C4-2B (cell line): ENCODE results near the gene TMEM252.

ENCODE experiments used
- H3K27ac ChIP-seq: fragments of 450-650 bp; 2 replicates; pipeline ENCODE4 v1.5.1; 2017
- ZFX ChIP-seq: fragments of 450-650 bp; IDR thresholded peaks from 2 replicates; pipeline ENCODE4 v1.6.1; 2017
- TF ChIP-seq, protein P1 (sequence below): fragments of 450-650 bp; conservative IDR thresholded peaks from 2 replicates; pipeline ENCODE4 v1.5.1; 2017; ENCODE audit warnings: mild to moderate bottlenecking

Gene TMEM252

DNA sequence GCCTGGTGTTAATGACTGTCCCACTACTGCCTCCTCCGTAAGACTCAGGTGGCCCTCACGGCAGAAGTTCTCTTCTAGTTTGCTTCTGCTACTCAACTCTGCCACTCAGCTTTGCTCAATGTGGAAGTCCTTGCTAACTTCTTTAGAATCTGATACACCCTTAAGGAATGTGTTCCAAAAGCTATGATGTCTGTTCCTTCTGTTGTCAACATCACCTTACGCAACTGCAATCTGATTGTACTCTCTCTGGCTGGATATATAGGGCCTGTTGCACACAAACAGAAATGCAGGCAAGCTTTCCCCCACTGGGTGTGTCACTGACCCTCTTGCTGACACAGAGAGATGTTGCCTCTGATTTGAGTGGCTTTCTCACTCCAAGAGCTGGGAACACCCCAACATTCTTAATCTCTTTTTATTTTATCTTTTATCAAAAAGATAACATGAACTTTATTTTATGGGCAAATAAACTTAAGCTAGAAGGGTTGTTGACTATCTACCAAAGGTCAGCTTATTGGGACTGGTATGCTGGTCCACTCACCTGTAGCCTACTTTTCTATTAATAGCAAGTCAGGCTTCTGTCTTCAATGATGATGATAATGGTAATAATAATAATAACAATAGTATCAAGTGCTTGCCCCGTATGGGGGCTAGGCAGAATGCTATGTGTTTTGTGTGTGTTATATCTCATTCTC lies 25.2 kb downstream of the TMEM252 start:
- TF ChIP-seq ZFX: no peak
- TF ChIP-seq, protein P1, sequence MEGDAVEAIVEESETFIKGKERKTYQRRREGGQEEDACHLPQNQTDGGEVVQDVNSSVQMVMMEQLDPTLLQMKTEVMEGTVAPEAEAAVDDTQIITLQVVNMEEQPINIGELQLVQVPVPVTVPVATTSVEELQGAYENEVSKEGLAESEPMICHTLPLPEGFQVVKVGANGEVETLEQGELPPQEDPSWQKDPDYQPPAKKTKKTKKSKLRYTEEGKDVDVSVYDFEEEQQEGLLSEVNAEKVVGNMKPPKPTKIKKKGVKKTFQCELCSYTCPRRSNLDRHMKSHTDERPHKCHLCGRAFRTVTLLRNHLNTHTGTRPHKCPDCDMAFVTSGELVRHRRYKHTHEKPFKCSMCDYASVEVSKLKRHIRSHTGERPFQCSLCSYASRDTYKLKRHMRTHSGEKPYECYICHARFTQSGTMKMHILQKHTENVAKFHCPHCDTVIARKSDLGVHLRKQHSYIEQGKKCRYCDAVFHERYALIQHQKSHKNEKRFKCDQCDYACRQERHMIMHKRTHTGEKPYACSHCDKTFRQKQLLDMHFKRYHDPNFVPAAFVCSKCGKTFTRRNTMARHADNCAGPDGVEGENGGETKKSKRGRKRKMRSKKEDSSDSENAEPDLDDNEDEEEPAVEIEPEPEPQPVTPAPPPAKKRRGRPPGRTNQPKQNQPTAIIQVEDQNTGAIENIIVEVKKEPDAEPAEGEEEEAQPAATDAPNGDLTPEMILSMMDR: no peak

DNA sequence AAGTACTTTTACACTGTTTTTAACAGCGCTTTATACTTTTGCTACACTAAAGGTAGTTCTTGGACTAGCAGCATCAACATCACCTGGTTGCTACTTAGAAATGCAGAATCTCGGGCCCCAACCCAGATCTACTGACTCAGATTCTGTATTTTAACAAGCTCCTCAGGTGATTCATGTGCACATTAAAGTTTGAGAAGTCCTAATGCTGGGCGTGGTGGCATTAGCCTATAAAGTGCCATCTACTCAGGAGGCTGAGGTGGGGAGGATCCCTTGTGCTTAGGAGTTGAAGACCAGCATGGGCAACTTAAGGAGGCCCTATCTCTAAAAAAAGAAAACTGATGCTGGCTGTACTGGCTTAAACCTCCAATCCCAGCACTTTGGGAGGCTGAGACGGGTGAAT lies 26.7 kb downstream of the TMEM252 start:
- no peak overlapping the region for H3K27ac ChIP-seq
- TF ChIP-seq, protein P1: no peak
- no peak for TF ChIP-seq ZFX

More for the DNA sequence above, 25.2 kb downstream of the TMEM252 start:
- H3K27ac ChIP-seq: no peak overlapping the region

DNA sequence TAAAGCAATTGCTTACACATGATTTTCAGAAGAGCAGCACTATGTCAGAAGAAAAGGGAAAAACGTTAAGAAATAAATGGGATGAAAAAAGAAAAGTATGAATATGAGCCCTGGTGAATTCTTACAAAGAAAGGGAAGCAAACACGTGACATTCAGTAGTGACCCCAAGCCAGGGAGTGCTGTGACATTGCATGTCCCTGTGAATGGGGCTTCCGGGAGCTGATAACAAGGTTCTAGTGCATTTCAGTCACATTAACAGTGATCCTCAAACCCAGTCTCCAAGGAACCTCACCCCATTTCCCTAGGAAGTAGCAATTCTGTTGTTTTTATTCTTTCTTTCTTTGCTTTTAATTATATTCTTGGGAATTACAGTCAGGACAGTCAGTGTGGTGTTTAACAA lies 27.3 kb downstream of the TMEM252 start:
- no peak overlapping the region for H3K27ac ChIP-seq
- TF ChIP-seq ZFX: no peak
- TF ChIP-seq, protein P1: no peak

DNA sequence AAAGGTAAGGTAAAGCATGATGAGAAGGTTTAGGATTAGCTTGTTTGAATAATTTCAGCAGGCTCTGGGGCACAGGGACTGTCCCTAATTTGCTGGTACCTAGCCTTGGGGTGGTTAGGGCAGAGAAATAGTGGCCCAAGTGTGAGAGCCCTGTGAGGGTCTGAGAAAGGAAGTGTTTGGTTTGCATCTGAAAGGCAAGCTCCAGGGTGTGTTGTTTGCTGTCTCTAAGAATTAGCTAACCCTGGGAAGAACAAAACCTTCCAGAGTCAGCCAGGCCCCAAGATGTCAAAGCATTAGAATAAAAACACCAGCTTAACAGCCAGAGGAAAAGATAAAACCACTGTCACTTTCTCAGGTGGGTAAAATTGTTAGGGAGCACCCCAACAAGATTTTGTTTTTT lies 31.0 kb downstream of the TMEM252 start:
- TF ChIP-seq, protein P1: no peak
- TF ChIP-seq ZFX: no peak

DNA sequence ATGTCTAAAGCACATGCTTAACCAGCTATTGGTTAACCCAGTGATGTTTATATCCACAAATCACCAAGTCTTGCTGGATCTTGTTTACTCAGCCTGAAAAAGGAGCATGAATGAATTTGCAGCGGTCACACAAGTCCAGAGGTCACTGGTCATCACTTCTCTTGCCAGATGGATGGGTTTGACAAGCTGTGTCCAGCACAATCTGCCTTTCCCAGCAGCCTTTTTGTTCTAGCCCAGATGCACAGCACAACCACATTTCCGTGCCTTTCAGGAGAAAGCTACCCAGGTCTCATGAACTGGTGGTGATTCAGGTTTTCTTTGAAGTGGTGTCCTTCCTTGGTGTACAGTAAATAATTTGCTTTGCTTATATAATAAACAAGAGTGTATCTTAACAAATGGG lies 32.1 kb downstream of the TMEM252 start:
- TF ChIP-seq ZFX: no peak
- TF ChIP-seq, protein P1: no peak
- H3K27ac ChIP-seq: no peak overlapping the region

More for the DNA sequence above, 31.0 kb downstream of the TMEM252 start:
- H3K27ac ChIP-seq: no peak overlapping the region

DNA sequence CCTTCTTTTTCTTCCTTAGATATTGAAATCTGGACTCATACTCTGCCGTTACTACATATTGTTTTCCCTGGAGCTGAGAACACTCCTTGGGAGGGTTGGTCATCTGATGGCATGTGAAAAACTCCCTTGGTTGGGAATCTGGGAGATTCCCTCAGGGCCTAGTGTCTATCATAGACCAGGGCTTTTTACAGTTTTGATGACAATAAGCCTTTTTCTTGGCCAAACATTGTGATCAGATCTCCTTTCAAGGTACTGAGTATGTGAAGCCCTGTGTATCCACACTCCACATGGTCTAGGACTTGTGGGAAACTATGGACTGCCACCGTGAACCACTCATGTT lies 32.9 kb downstream of the TMEM252 start:
- TF ChIP-seq, protein P1: peak; percentile 40
- no peak for TF ChIP-seq ZFX
- H3K27ac ChIP-seq: no peak overlapping the region

DNA sequence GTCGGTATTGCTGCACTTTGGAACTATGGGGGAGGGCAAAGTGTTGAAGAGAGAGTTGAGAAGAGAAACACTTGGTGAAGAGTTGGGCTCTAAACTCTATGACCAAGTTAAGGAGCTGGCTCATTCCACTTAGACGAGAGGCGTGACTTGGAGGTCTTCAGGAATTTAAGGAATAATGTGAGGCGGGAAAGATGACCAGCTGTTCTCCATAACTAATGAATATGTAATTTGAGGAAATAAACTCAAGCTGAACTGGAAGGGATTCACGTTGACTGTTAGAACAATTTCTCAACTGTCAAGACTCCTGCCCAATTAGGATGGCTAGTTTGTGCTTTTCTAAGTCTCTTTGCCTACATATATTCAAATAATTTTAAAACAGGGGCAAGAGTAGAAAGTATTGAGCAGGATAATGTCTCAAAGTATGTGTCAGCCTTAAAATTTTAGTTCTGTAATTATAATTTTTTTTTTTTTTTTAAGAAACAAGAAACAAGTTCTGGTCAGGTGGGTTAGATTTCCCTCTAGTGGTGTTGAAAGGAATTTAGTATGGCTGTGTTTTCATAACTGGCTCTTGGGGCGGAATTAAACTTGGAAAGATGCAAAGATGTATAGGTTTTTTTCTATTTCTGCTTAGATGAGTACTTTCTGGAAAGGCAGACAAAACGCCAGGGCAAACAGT lies 33.4 kb downstream of the TMEM252 start:
- H3K27ac ChIP-seq: no peak overlapping the region
- no peak for TF ChIP-seq ZFX
- TF ChIP-seq, protein P1: peak; percentile 86
